CD4-positive, alpha-beta T cell treated with Interleukin-21 for 1 hour (primary cell): ENCODE measurements around the gene KCNN1.

Experiments
- DNase-seq: peaks from one replicate; pipeline ENCODE4 v3.0.0-alpha.2; 2020

KCNN1 gene

DNA sequence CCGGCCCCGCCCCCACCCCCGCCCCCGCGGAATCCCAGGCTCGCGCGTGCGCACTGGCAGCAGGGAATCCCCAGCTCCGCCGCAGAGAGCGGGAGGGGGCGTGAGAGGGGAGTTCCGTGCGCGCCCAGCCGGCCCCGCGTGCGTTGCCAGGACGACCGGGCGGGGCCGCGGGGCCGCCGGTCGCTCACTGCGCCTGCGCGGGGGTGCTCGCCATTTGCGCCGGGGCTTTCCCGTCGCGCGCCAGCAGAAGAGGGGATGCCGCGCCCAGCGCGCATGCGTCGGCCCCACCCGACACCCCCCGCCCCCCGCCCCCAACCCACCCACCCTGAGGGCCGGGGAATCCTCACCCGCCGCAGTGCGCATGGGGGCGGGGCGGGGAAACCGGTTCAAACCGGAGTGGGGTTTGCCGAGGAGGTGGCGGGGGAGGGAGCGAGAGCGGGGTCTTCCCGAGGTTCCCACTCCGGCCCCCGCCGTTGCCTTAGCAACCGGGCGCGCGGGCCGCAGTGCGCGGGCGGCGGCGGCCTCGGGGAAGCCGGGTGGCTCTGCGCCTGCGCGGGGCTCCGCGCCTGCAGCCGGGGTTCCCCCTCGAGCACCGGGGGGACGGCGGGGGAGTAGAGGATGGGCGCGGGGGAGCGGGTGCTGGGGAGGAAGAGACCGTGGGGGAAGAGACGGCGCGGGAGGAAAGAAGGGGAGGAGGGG is 18.9 kb upstream of the KCNN1 start:
- peak; percentile 96 for DNase-seq

DNA sequence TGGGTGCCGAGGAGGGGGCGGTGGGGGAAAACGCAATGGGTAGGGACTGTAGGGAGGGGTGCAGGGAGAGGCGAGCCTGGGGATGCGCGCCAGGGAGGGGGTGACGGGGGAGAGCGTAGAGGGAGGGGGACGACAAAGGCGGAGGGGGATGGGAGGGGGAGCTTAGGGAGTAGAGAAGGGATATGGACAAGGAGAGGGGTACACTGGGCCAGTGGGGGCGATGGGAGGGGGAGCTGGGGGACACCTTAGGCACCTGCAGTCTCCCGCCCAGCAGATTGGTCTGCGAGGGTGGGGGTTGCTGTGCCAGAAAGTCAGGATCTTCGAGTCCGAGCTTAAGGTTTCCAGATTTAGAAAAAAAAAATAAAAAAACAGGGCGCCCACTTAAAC is 18.4 kb upstream of the KCNN1 start:
- no peak for DNase-seq

DNA sequence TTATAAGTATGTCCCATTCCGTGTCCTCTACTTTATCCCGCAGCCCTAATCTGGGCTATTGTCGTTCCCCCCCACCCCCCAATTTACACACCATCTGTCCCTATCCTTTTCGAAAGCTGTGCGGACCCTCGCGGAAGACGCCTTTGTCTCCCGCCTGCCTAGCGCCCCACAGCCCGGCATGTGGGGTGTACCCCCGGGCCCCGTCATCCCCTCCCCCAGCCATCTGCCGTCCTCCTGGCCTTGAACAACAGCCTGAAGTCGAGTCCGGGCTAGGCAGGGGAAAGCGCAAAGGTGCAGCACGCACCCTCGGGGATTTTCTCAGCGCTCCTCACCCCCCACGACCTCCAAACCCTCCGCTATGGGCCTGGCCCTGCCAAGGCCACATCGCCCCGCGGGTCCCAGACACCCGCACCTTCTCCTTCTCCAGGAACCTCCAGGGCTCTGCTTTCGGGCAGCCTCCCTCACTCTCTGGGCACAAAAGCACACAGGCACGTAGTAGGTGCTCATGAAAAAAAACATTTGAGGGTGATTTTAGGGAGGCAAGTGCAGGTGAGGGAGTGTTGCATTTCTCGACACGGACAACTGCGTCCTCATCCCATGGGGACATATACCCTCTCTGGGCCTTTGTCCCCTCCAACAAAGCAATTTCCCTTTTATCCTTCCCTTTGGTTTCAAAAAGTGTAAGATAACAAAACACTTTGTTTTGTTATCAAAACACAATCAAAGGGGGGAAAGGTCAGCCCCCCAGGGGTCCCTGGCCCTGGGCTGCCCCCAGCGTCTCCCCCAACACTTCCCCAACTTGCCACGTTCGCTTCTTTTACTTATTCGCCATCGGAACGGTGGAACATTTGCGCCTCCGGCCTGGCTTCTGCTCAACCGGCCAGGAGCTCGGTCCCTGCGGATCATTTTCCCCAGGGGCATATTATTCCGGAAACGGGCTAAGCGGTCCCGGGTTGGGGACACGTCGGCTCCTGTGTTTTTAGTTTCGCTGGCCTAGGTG is 17.7 kb upstream of the KCNN1 start:
- DNase-seq: no peak

GRCh38 chr19:17949956-17950309 is 17.0 kb upstream of the KCNN1 start:
- DNase-seq: no peak

DNA sequence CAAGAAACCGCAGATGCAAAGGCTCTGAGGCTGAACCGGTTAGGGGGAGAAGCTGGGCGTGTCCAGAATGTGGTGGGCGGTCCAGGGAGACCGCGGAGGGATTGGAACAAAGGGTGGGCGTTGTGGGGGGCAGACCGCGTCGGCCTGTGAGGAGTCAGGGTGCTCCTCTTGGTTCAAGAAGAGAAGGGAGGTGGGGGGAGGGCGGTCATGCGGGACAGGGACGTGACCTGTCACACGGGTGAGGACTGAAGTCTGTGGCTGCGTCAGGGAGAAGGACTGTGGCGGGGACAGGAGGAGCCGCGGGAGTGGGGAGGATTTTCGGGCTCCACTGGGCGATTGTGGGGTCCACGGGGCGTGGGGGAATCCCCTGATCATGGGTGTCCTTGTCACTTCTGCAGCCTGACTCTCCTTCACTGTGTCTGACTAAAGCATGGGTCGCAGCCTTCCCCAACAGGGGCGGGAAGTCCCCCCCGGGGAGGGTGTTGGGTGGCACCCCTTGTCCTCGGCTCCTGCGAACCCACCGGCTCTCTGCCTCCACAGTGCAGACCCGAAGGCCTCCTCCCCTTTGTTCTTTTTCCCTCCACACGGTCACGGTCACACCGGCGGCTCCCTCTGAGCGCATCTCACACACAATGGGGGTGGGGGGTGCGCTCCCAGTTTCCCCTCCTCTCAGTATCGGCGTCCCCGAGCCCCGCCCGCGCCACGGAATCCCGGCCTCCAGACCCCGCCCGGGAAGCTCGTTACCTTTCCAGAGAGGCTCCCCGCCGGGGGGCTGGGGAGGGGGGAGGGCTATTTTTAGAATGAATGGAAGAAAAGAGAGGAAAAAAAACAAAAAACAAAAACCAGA is 16.4 kb upstream of the KCNN1 start:
- peak; percentile 70 for DNase-seq

- DNase-seq: no peak
Measured at GRCh38 chr19:17951157-17951989, 15.5 kb upstream of the KCNN1 start.

- DNase-seq: peak; percentile 35
Measured at GRCh38 chr19:17951990-17952976, 14.6 kb upstream of the KCNN1 start.

DNA sequence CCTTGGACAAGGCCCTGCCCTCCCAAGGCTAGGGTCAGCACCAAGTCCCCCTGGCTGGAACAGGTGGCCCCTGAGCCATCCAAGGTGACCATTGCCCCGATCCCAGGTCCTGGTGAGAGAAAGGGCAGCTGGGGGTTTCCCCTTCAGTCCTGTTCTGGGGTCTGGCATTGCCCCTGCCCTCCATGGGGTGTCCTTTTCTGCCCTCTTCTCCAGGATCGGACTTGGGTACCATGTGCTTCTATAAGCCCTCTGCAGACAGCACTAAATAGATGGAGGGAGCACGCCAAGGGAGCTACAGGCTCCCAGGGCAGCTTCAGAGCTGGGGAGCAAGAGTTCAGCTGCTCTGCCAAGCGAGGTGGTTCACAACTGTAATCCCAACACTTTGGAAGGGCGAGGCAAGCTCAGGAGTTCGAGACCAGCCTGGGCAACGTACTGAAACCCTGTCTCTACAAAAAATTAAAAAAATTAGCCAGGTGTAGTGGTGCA is 13.5 kb upstream of the KCNN1 start:
- no peak for DNase-seq

DNA sequence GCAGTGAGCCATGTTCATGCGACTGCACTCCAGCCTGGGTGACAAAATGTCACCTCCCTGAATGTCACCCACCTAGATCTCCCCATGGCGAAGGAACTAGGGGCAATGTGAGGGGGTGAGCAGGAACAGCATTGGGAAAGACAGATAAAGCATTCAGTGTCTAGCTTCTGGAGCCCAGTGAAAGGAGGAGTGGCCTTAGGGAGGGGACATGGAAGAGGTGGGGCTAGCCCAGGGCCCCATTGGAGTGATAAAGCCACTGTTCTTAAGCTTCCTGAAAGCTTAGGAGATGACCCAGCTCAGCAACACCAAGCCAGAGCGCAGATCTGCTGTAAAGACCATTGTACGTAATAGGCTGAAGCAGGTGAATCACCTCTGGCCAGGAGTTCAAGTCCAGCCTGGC is 13.0 kb upstream of the KCNN1 start:
- no peak for DNase-seq

DNA sequence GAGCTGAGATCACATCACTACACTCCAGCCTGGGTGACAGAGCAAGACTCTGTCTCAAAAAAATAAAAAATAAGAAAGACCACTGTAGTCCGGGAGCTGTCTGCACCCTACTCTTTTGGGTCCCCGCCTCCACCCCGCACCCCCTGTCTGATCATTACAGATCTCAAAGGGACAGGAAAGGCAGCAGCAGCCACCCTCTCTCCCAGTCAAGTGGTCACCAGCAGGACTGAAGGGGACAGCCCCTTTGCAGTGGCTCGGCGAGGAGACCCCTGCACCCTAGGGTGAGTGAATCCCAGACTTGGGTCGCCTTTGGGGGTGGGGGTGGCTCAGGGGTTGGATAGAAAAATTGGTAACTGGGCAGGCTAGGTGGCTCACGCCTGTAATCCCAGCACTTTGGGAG is 12.5 kb upstream of the KCNN1 start:
- DNase-seq: no peak

- DNase-seq: no peak
Measured at GRCh38 chr19:17957149-17957849, 9.6 kb upstream of the KCNN1 start.

- DNase-seq: no peak
Measured at GRCh38 chr19:17957885-17958284, 9.0 kb upstream of the KCNN1 start.

DNA sequence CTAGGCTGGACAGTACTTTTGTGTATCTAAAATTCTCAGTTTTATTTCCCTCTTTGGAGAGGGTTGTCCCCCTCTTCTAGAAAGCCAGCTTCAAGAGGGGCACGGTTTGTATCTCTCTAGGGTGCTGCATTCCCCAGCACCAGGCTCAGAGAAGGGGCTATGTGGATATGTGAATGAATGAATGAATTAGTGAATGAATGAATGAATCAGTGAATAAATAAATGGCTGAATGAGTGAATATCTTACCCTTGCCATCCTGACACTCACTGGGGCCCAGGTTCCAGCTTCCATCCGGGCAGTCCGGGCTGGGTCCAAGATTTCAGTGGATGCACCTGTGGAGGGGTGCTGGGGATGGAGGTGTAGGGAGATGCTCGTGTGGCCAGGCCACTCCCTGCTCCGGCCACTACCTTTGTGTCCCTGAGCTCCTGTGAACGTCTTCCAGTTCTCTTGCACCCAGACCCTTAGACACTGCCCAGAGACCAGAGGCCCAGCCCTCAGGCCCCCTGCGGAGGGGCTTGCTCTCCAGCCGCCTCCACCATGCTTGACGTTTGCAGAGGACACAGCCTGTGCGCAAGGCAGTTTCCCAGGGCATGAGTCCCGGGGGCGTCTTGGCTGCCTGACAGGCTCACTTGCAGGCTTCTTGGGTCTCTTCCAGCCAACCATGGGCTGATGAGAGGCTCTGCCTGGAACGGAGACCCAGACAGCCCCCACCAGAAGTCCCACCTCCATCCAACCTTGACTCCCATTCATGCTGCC is 2.8 kb upstream of the KCNN1 start:
- no peak for DNase-seq

- DNase-seq: no peak
Measured at GRCh38 chr19:17965370-17966128, 1.4 kb upstream of the KCNN1 start.

GRCh38 chr19:17966129-17966483 is 801 bp upstream of the KCNN1 start:
- DNase-seq: no peak

DNA sequence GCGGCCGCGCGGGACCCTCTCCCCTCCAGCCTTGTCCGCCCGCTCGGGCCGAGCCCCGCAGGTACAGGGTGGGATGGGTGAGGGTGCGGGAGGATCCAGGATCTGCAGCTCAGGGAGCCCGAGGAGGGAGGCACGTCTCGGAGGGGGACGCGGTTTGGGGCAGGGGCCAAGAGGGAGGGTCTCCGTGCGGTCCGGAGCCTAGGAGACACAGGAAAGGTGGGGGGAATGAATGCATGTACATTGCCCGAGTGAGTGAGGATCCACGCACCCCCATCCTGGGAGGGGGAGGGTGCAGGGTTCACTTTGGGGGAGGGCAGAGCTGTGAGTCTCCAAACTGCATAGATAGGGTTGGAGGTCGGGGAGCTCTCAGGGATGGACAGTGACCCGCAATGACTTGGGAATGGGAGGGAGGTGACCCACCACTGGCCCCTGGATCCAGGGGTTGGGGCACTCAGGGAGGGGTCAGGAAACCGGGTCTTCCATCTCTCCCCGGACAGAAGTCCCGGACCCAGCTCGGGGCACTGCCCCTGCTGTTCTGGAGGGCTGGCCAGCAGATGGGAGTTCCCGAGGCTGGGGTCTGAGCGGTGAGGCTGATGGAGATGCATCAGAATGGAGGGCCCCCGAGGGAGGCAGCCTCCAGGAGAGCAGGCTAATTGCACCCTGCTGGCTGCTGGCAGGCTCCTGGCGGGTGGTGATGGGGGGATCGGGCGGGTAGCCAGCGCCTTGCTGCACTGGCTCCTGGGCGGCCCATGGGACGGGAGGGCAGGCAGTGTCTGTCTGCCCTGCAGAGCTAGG is 547 bp downstream of the KCNN1 start:
- no peak for DNase-seq

DNA sequence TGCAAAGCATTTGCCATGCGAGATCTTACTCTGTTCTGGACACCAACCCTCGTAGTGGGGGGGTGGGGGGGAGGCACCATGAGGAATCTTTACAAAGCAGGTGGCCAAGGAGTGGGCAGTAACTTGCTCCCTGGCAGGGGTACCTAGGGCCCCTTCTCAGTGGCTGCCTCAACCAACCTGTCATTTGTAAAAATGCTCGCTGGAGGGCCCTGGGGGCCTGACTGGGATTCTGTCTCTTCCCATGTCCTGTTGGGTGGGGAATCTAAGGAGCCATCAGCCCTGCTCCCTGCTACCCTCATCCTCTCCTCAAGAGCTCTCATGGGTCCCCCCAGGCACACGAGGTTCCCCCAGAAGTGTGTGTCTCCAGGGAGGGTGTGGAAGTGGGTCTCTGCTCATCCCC is 1.5 kb downstream of the KCNN1 start:
- DNase-seq: no peak
